Measurements from ENCODE around the gene ARL4A.

Gene ARL4A

GRCh38 chr7:12732428-12732827, 45.0 kb downstream of the ARL4A start:
- no peaks in the 10 kb centered on the region for H3K36me3 ChIP-seq (ENCODE audit: low read depth)
- H3K9me3 ChIP-seq (ENCODE audit: severe bottlenecking), result no peaks in the 10 kb centered on the region
- H3K4me1 ChIP-seq (ENCODE audit: insufficient read depth, poor library complexity, severe bottlenecking), result peaks cover 15% of the 10 kb centered on the region
- DNase-seq (ENCODE audit: low spot score) (no peak), ATAC-seq (ENCODE audit: low read depth) (no peak)
- no peaks in the 10 kb centered on the region for H3K27me3 ChIP-seq (ENCODE audit: insufficient read depth, poor library complexity, severe bottlenecking)
- H3K27ac ChIP-seq (ENCODE audit: poor library complexity, severe bottlenecking), result no peak overlapping the region
- no peak for TF ChIP-seq CTCF (IDR thresholded peaks at IDR 0.05; ENCODE audit: poor library complexity, severe bottlenecking)
- no peak overlapping the region for H3K4me3 ChIP-seq (ENCODE audit: severe bottlenecking)

- no peak for TF ChIP-seq CTCF (IDR thresholded peaks at IDR 0.05; ENCODE audit: poor library complexity, severe bottlenecking)
Measured at GRCh38 chr7:12735923-12736322, 48.5 kb downstream of the ARL4A start.

GRCh38 chr7:12737373-12737772, 49.9 kb downstream of the ARL4A start:
- ATAC-seq (ENCODE audit: low read depth) (no peak), DNase-seq (ENCODE audit: low spot score) (no peak)
- Histone ChIP-seq H3K9me3 (ENCODE audit: severe bottlenecking) (no peaks in the 10 kb centered on the region), H3K4me1 (ENCODE audit: insufficient read depth, poor library complexity, severe bottlenecking) (peaks cover 6% of the 10 kb centered on the region), H3K27me3 (ENCODE audit: insufficient read depth, poor library complexity, severe bottlenecking) (no peaks in the 10 kb centered on the region), H3K4me3 (ENCODE audit: severe bottlenecking) (no peak overlapping the region), H3K36me3 (ENCODE audit: low read depth) (no peaks in the 10 kb centered on the region), H3K27ac (ENCODE audit: poor library complexity, severe bottlenecking) (no peak overlapping the region)
- no peak for TF ChIP-seq CTCF (IDR thresholded peaks at IDR 0.05; ENCODE audit: poor library complexity, severe bottlenecking)

More at GRCh38 chr7:12735923-12736322, 48.5 kb downstream of the ARL4A start:
- DNase-seq (ENCODE audit: low spot score) (no peak), ATAC-seq (ENCODE audit: low read depth) (no peak)
- Histone ChIP-seq H3K27me3 (ENCODE audit: insufficient read depth, poor library complexity, severe bottlenecking) (no peaks in the 10 kb centered on the region), H3K4me1 (ENCODE audit: insufficient read depth, poor library complexity, severe bottlenecking) (peaks cover 15% of the 10 kb centered on the region), H3K36me3 (ENCODE audit: low read depth) (no peaks in the 10 kb centered on the region), H3K9me3 (ENCODE audit: severe bottlenecking) (no peaks in the 10 kb centered on the region), H3K4me3 (ENCODE audit: severe bottlenecking) (no peak overlapping the region), H3K27ac (ENCODE audit: poor library complexity, severe bottlenecking) (no peak overlapping the region)

- Histone ChIP-seq H3K27me3 (ENCODE audit: insufficient read depth, poor library complexity, severe bottlenecking) (no peaks in the 10 kb centered on the region), H3K9me3 (ENCODE audit: severe bottlenecking) (no peaks in the 10 kb centered on the region), H3K27ac (ENCODE audit: poor library complexity, severe bottlenecking) (no peak overlapping the region), H3K36me3 (ENCODE audit: low read depth) (no peaks in the 10 kb centered on the region), H3K4me1 (ENCODE audit: insufficient read depth, poor library complexity, severe bottlenecking) (peaks cover 6% of the 10 kb centered on the region), H3K4me3 (ENCODE audit: severe bottlenecking) (no peak overlapping the region)
- DNase-seq (ENCODE audit: low spot score) (no peak), ATAC-seq (ENCODE audit: low read depth) (no peak)
- TF ChIP-seq CTCF (IDR thresholded peaks at IDR 0.05; ENCODE audit: poor library complexity, severe bottlenecking), result no peak
Measured at GRCh38 chr7:12737836-12738235, 50.4 kb downstream of the ARL4A start.

- TF ChIP-seq CTCF (IDR thresholded peaks at IDR 0.05; ENCODE audit: poor library complexity, severe bottlenecking), result no peak
Measured at GRCh38 chr7:12738665-12739064, 51.2 kb downstream of the ARL4A start.

More at GRCh38 chr7:12738665-12739064, 51.2 kb downstream of the ARL4A start:
- no peak overlapping the region for H3K27ac ChIP-seq (ENCODE audit: poor library complexity, severe bottlenecking)
- ATAC-seq (ENCODE audit: low read depth), result no peak
- H3K27me3 ChIP-seq (ENCODE audit: insufficient read depth, poor library complexity, severe bottlenecking), result no peaks in the 10 kb centered on the region
- H3K9me3 ChIP-seq (ENCODE audit: severe bottlenecking), result no peaks in the 10 kb centered on the region
- no peaks in the 10 kb centered on the region for H3K36me3 ChIP-seq (ENCODE audit: low read depth)
- DNase-seq (ENCODE audit: low spot score), result no peak
- H3K4me3 ChIP-seq (ENCODE audit: severe bottlenecking), result no peak overlapping the region
- H3K4me1 ChIP-seq (ENCODE audit: insufficient read depth, poor library complexity, severe bottlenecking), result peaks cover 6% of the 10 kb centered on the region

Measured in RWPE2 (cell line).